Measurements from ENCODE around the gene CYREN. TPM values are rescaled to one million over a fixed set of nuclear protein-coding genes. Genes with fewer than 3 reads are reported as not detected.
A peak's percentile ranks its signal among the peaks of the same experiment; 100 is the strongest.

CYREN gene
- total and polyA plus RNA-seq, 2 of the 13 experiments (the other 11 are each of a cell fraction or from before 2014, with no cell fraction given) = 20.7 to 60.7 TPM

GRCh38 chr7:135211179-135211945, 40.9 kb upstream of the CYREN start, which contains the start of gene WDR91 (continued):
- no peak; the same call in 1 of the 2 replicates for TF ChIP-seq PRDM10 (CRISPR knock-in tag; IDR thresholded peaks at IDR 0.05; ENCODE audit: low read depth)
- no peak for TF ChIP-seq PLRG1 (conservative IDR thresholded peaks at IDR 0.05)
- TF ChIP-seq ZNF580 (CRISPR knock-in tag; IDR thresholded peaks at IDR 0.05; ENCODE audit: borderline replicate concordance, low read depth) = peak; percentile 32; the same call in 1 of the 2 replicates
- TF ChIP-seq ATRX (CRISPR knock-in tag; IDR thresholded peaks at IDR 0.05; ENCODE audit: borderline replicate concordance) = no peak
- TF ChIP-seq AFF4 (CRISPR knock-in tag; IDR thresholded peaks at IDR 0.05) = no peak
- no peak for TF ChIP-seq TIGD3 (CRISPR knock-in tag; IDR thresholded peaks at IDR 0.05; ENCODE audit: borderline replicate concordance)
- TF ChIP-seq EZH2 (conservative IDR thresholded peaks at IDR 0.05; ENCODE audit: low read depth, low read length) = no peak
- no peak for TF ChIP-seq ZBTB20 (CRISPR knock-in tag; IDR thresholded peaks at IDR 0.05; ENCODE audit: borderline replicate concordance, low read depth)
- no peak for TF ChIP-seq HOXA7 (CRISPR knock-in tag; IDR thresholded peaks at IDR 0.05)
- TF ChIP-seq NR2F6 (IDR thresholded peaks at IDR 0.05) = no peak
- no peak for TF ChIP-seq NR2F6 (CRISPR knock-in tag; IDR thresholded peaks at IDR 0.05)
- no peak for TF ChIP-seq SMARCC2 (IDR thresholded peaks at IDR 0.05)
- TF ChIP-seq ZNF883 (CRISPR knock-in tag; IDR thresholded peaks at IDR 0.05; ENCODE audit: not compliant biosample characterization) = peak; percentile 82
- TF ChIP-seq ZNF382 (CRISPR knock-in tag; IDR thresholded peaks at IDR 0.05; ENCODE audit: borderline replicate concordance) = no peak
- no peak for TF ChIP-seq ZUFSP (CRISPR knock-in tag; IDR thresholded peaks at IDR 0.05; ENCODE audit: borderline replicate concordance)
- TF ChIP-seq ZNF766 (CRISPR knock-in tag; IDR thresholded peaks at IDR 0.05; ENCODE audit: borderline replicate concordance) = no peak
- TF ChIP-seq HNRNPUL1 (IDR thresholded peaks at IDR 0.05; ENCODE audit: low read depth, low read length) = no peak
- TF ChIP-seq SRSF4 (IDR thresholded peaks at IDR 0.05; ENCODE audit: low read depth, low read length, poor library complexity, severe bottlenecking) = no peak
